ENCODE results near the gene GRM7.

GRCh38 chr3:7207125-7207524 lies 346.2 kb downstream of the GRM7 start:
- TF ChIP-seq EP300 (IDR thresholded peaks at IDR 0.05) = no peak
- no peak for TF ChIP-seq POLR2A (IDR thresholded peaks at IDR 0.05; ENCODE audit: low read depth)
- TF ChIP-seq CTCF (IDR thresholded peaks at IDR 0.05) = no peak
- no peak for TF ChIP-seq POLR2AphosphoS5 (IDR thresholded peaks at IDR 0.05)

All from esophagus muscularis mucosa (tissue), 4 donors.